Activated effector memory CD4-positive, alpha-beta T cell treated with Interleukin-2 at 50 U/mL for 16 hours (primary cell): ENCODE measurements around the gene TELO2.
"Not testable (repeated sequence)": the region's sequence is repeated elsewhere in the genome, so short reads cannot be mapped to it uniquely, and the experiment has no call there.

ENCODE experiments used
- DNase-seq: peaks from one replicate; pipeline ENCODE4 v3.0.0-alpha.2; 2020

TELO2 gene

GRCh38 chr16:1458336-1458976 lies 34.7 kb upstream of the TELO2 start:
- no peak for DNase-seq

GRCh38 chr16:1458977-1459341 lies 34.2 kb upstream of the TELO2 start:
- no peak for DNase-seq

GRCh38 chr16:1459967-1460366 lies 33.2 kb upstream of the TELO2 start:
- DNase-seq: no peak

GRCh38 chr16:1460602-1461138 lies 32.5 kb upstream of the TELO2 start:
- DNase-seq: no peak

- DNase-seq: no peak
Measured at GRCh38 chr16:1461146-1461545, 32.0 kb upstream of the TELO2 start.

GRCh38 chr16:1464196-1464893 lies 28.8 kb upstream of the TELO2 start:
- DNase-seq: no peak

GRCh38 chr16:1464894-1465566 lies 28.1 kb upstream of the TELO2 start:
- no peak for DNase-seq

- no peak for DNase-seq
Measured at GRCh38 chr16:1465567-1465915, 27.6 kb upstream of the TELO2 start.

GRCh38 chr16:1466054-1466453 lies 27.1 kb upstream of the TELO2 start:
- no peak for DNase-seq

- no peak for DNase-seq
Measured at GRCh38 chr16:1466968-1467521, 26.1 kb upstream of the TELO2 start.

GRCh38 chr16:1468426-1468810 lies 24.7 kb upstream of the TELO2 start:
- DNase-seq: no peak

- DNase-seq: not testable (repeated sequence)
Measured at GRCh38 chr16:1469141-1469540, 24.0 kb upstream of the TELO2 start.

- DNase-seq: no peak
Measured at GRCh38 chr16:1469693-1470201, 23.4 kb upstream of the TELO2 start.

- no peak for DNase-seq
Measured at GRCh38 chr16:1470481-1471251, 22.5 kb upstream of the TELO2 start.

- no peak for DNase-seq
Measured at GRCh38 chr16:1471569-1472194, 21.5 kb upstream of the TELO2 start.

- DNase-seq: no peak
Measured at GRCh38 chr16:1472974-1473373, 20.2 kb upstream of the TELO2 start.

- DNase-seq: no peak
Measured at GRCh38 chr16:1474082-1474795, 18.9 kb upstream of the TELO2 start.

- DNase-seq: peak; percentile 80
Measured at GRCh38 chr16:1474796-1475551, 18.2 kb upstream of the TELO2 start, which contains the start of gene CLCN7. Gene CLCN7, minus strand, starts transcription at chr16:1475028. Its CDS starts 54 bp downstream, at chr16:1474974.

- DNase-seq: no peak
Measured at GRCh38 chr16:1475552-1476114, 17.5 kb upstream of the TELO2 start.

- DNase-seq: no peak
Measured at GRCh38 chr16:1477033-1477432, 16.1 kb upstream of the TELO2 start.
